Hair follicle dermal papilla cell (primary cell): ENCODE data around the gene QRFP. TPM values are rescaled to one million over a fixed set of nuclear protein-coding genes. Genes with fewer than 3 reads are reported as not detected.

Experiments used
- total RNA-seq: library from RNA; depleted of rRNA; stranded (reverse); fragments of >200 nt; gene quantifications from 2 replicates; pipeline ENCODE4 v1.2.3, GENCODE V29; 2012

The QRFP gene
- total RNA-seq, result not detected in 2 replicates

DNA sequence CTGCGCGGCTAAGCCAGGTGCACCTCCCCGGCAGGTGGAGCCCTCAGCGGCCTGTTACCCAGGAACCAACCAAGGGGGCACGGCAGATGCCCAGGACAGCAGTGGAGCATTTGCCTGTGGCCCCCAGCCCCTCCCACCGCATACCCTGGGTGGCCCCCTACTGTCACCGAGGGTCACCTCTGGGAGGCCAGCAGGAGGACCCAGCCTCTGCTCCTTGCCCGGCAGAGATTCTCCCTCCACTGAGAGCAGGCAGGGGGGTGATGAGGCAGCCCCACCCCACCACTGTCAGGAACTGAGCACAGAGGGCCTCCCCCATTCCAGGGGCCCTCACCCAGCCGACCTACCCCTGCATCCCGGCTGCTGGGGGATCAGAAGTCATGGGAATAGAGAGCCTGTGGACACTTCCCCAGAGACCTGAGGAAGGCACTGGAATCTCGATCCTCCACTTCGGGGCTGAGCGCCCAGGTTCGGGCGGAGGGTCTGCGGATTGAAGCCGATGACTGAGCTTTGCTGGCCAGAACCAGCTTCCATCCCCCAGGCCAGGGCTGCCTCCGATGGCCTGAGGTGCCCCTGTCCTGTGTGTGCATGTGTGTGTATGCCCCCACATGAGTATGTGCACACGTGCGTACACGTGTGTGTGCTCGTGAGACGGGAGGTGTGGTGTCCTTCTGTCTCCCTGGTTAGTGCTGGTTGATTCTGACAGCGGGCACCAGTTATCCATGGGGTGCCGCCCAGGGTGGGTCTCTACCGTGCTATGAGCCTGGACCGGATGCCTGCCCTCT, at the start of gene QRFP:
TSS of gene QRFP (minus strand) at position 580 of the 782 bp plus-strand sequence. CDS start 2,974 bp downstream, outside the sequence.

DNA sequence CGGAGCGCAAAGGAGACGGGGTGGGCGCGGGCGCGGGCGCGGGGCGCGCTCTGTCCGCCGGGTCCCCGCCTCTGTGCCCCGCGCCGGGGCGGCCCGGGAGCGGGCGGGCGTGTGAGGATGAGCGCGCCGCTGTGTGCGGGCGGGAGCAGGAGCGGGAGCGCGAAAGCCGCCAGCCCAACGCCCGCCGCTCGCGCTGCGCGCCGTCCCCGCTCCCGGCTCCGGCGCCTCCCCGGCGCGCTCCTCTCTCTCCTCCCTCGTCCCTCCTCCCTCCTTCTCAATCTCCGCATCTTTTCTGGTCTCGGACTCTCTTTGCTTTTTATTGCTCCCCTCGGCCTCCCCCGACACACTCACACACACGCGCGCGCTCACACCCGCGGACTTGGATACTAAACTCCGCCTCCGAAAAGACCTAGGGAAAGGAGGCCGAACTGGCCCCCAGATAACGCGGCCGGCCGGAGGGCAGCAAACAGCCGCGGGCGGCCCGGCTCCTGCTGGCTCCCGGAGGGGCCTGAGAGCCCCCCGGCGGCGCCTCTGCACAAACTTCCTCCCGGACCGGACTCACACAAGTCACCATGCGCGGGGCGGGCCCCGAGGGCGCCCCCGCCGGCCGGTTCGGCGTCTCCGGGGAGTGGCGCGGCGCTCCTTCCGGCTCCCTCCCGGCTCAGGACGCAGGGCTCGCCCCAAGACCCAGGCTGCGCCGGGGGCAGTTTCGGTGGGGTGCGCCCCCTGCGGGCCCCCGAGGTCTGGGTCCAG, 42.2 kb upstream of the QRFP start, which contains the start of gene FIBCD1:
TSS of gene FIBCD1 (minus strand) at position 596 of the 753 bp plus-strand sequence. CDS start 640 bp downstream, outside the sequence.

Other genes starting within 250 kb of the QRFP start
- gene PRDM12, start 232.2 kb downstream of the QRFP start, total RNA-seq, result not detected in 2 replicates
- gene EXOSC2, start 203.0 kb downstream of the QRFP start, total RNA-seq, result 19.3 and 22.7 TPM in 2 replicates
- 119 and 147 TPM in 2 replicates for gene ABL1, start 61.6 kb downstream of the QRFP start, total RNA-seq
- gene FIBCD1, start 42.4 kb upstream of the QRFP start, total RNA-seq, result 1.3 and 5.6 TPM in 2 replicates
- 1.8 and 3.7 TPM in 2 replicates for gene LAMC3, start 112.4 kb upstream of the QRFP start, total RNA-seq
- gene AIF1L, start 199.7 kb upstream of the QRFP start, total RNA-seq, result 0.16 and 0.85 TPM in 2 replicates
- 18.9 and 20.3 TPM in 2 replicates for gene NUP214, start 228.8 kb upstream of the QRFP start, total RNA-seq